Osteoblast (primary cell): ENCODE data around the gene PPY. TPM values are rescaled to one million over a fixed set of nuclear protein-coding genes. Genes with fewer than 3 reads are reported as not detected.
"Not testable (repeated sequence)": the region's sequence is repeated elsewhere in the genome, so short reads cannot be mapped to it uniquely, and the experiment has no call there.

Experiments used
- DNase-seq: peaks from one replicate; pipeline ENCODE4 v3.0.0; 2011; ENCODE audit warnings: low spot score, mixed read lengths; ENCODE audit not compliant: insufficient read length; ENCODE audit errors: missing footprints
- H2AFZ ChIP-seq: 2 replicates; pipeline ENCODE4 v1.6.0; 2011; ENCODE audit warnings: mild to moderate bottlenecking, low read length
- H3K27ac ChIP-seq: 2 replicates; pipeline ENCODE4 v1.5.1; 2011; ENCODE audit warnings: mild to moderate bottlenecking, low read depth, low read length, moderate library complexity
- H3K27me3 ChIP-seq: 2 replicates; pipeline ENCODE4 v1.6.0; 2012; ENCODE audit warnings: mild to moderate bottlenecking, control low read depth, inconsistent platforms, low read length, moderate library complexity; ENCODE audit not compliant: insufficient read depth
- H3K36me3 ChIP-seq: 2 replicates; pipeline ENCODE4 v1.5.1; 2011; ENCODE audit warnings: mild to moderate bottlenecking, low read length, control low read depth, moderate library complexity; ENCODE audit not compliant: insufficient read depth
- H3K4me1 ChIP-seq: 2 replicates; pipeline ENCODE4 v1.5.1; 2011; ENCODE audit warnings: mild to moderate bottlenecking, low read length, control low read depth, moderate library complexity; ENCODE audit not compliant: insufficient read depth
- H3K4me2 ChIP-seq: 2 replicates; pipeline ENCODE4 v1.6.0; 2011; ENCODE audit warnings: mild to moderate bottlenecking, low read length; ENCODE audit not compliant: insufficient read depth
- H3K4me3 ChIP-seq: fragments of 200-600 bp; sonication (generic); 3 replicates; pipeline ENCODE4 v1.5.1; 2012; ENCODE audit warnings: mild to moderate bottlenecking, low read length, inconsistent platforms; ENCODE audit not compliant: insufficient read depth
- H3K79me2 ChIP-seq: 2 replicates; pipeline ENCODE4 v1.6.0; 2012; ENCODE audit warnings: mild to moderate bottlenecking, low read length, control low read depth, inconsistent platforms; ENCODE audit not compliant: insufficient read depth
- H3K9me3 ChIP-seq: 2 replicates; pipeline ENCODE4 v1.5.1; 2011; ENCODE audit warnings: low read depth, low read length, control low read depth
- H4K20me1 ChIP-seq: 2 replicates; pipeline ENCODE4 v1.6.0; 2012; ENCODE audit warnings: mild to moderate bottlenecking, low read length, control low read depth; ENCODE audit not compliant: insufficient read depth
- total RNA-seq: library from RNA; depleted of rRNA; stranded (reverse); fragments of >200 nt; gene quantifications from 2 replicates; pipeline ENCODE4 v1.2.3, GENCODE V29; 2012
- TF ChIP-seq, protein P1 (sequence below): IDR thresholded peaks from 2 replicates; pipeline ENCODE4 v1.5.1; 2011; ENCODE audit warnings: mild to moderate bottlenecking, low read depth, low read length, moderate library complexity; ENCODE audit errors: extremely low read depth

The PPY gene
- total RNA-seq, 1 donor, result not detected

- peak; percentile 87 for DNase-seq
- Histone ChIP-seq H2AFZ (no peak overlapping the region), H3K79me2 (no peaks in the 10 kb centered on the region), H3K9me3 (no peaks in the 10 kb centered on the region), H4K20me1 (no peaks in the 10 kb centered on the region), H3K36me3 (no peaks in the 10 kb centered on the region), H3K27ac (no peak overlapping the region), H3K4me2 (no peak overlapping the region), H3K4me1 (peaks cover 4% of the 10 kb centered on the region), H3K27me3 (peaks cover 2% of the 10 kb centered on the region), H3K4me3 (no peak overlapping the region)
- TF ChIP-seq, protein P1, sequence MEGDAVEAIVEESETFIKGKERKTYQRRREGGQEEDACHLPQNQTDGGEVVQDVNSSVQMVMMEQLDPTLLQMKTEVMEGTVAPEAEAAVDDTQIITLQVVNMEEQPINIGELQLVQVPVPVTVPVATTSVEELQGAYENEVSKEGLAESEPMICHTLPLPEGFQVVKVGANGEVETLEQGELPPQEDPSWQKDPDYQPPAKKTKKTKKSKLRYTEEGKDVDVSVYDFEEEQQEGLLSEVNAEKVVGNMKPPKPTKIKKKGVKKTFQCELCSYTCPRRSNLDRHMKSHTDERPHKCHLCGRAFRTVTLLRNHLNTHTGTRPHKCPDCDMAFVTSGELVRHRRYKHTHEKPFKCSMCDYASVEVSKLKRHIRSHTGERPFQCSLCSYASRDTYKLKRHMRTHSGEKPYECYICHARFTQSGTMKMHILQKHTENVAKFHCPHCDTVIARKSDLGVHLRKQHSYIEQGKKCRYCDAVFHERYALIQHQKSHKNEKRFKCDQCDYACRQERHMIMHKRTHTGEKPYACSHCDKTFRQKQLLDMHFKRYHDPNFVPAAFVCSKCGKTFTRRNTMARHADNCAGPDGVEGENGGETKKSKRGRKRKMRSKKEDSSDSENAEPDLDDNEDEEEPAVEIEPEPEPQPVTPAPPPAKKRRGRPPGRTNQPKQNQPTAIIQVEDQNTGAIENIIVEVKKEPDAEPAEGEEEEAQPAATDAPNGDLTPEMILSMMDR, result peak; percentile 64
Observed at GRCh38 chr17:43940630-43941029, 1.6 kb downstream of the PPY start.

DNA sequence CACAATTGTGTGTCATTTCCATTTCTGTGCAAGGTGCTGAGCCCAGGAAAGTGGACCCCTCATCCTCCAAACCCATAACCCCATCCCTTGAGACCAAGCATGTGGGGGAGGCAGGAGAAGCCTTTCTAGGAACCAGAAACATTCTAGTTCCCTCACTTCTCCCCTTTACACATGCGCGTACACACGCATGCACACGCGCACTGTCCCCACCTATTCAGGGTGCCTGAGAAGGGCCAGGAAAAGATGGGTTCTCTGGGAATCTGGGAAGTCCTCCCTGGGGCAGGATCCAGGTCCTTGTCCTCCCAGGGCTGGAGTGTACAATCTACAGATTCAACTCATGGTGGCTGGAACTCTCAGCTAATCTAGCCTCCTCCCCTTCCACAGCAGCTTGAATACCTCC is 2.4 kb downstream of the PPY start:
- Histone ChIP-seq H3K4me2 (no peak overlapping the region), H3K9me3 (no peaks in the 10 kb centered on the region)

GRCh38 chr17:43939452-43939851 is 2.8 kb downstream of the PPY start:
- not testable (repeated sequence) for H3K27me3 ChIP-seq, H3K79me2 ChIP-seq, DNase-seq, H2AFZ ChIP-seq, H3K4me2 ChIP-seq, H3K4me3 ChIP-seq, H3K27ac ChIP-seq, H4K20me1 ChIP-seq, H3K9me3 ChIP-seq, H3K36me3 ChIP-seq, H3K4me1 ChIP-seq

More for the DNA sequence above, 2.4 kb downstream of the PPY start:
- Histone ChIP-seq H4K20me1 (no peaks in the 10 kb centered on the region), H3K4me3 (no peak overlapping the region), H3K4me1 (no peaks in the 10 kb centered on the region), H2AFZ (no peak overlapping the region), H3K27ac (no peak overlapping the region), H3K79me2 (no peaks in the 10 kb centered on the region), H3K36me3 (no peaks in the 10 kb centered on the region), H3K27me3 (peaks cover 2% of the 10 kb centered on the region)
- TF ChIP-seq, protein P1, result no peak
- no peak for DNase-seq

DNA sequence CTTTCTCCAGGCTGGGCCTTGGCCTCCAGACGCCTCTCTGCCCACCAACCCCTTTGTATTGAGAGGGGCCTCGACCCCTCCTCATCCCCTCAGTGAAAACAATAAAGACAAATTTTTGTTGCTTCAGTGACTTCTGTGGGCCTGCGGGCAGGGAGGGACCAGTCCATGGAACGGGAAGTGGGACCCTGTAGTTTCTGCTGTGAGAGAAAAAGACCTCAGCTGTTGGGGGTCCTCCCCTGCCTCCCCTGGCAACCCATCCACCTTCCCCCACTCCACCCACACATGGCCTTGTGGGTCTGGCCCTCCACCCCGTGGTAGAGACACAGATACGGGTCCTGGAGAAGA is 3.5 kb downstream of the PPY start:
- TF ChIP-seq, protein P1, result no peak
- Histone ChIP-seq H3K27me3 (peaks cover 2% of the 10 kb centered on the region), H3K4me3 (no peak overlapping the region), H3K4me1 (no peaks in the 10 kb centered on the region), H3K27ac (no peak overlapping the region), H3K9me3 (no peaks in the 10 kb centered on the region), H3K36me3 (no peaks in the 10 kb centered on the region), H3K4me2 (no peak overlapping the region), H3K79me2 (no peaks in the 10 kb centered on the region), H4K20me1 (no peaks in the 10 kb centered on the region), H2AFZ (no peak overlapping the region)
- no peak for DNase-seq
